ENCODE measurements around the gene COL1A1. TPM values are rescaled to one million over a fixed set of nuclear protein-coding genes. Genes with fewer than 3 reads are reported as not detected.
A peak's percentile ranks its signal among the peaks of the same experiment; 100 is the strongest.

COL1A1 gene
- total and polyA plus RNA-seq, 2 donors from 2014 or later, result 9.2 to 142 TPM

- Histone ChIP-seq H3K4me3 (ENCODE audit: low read length in 3 of 3) (peak overlapping the region; percentile 73 to 81 (median 77)), H3K36me3 (ENCODE audit: control insufficient read depth in 2 of 3, insufficient read depth in 3 of 3, low read length in 3 of 3) (no peaks in the 10 kb centered on the region), H3K4me1 (ENCODE audit: control insufficient read depth in 2 of 3, insufficient read depth in 2 of 3, low read depth in 1 of 3, low read length in 3 of 3) (peaks cover 0 to 41% (median 33%) of the 10 kb centered on the region in 3 donors), H3K27me3 (ENCODE audit: control insufficient read depth, insufficient read depth, low read length) (no peaks in the 10 kb centered on the region), H3K9me3 (ENCODE audit: control insufficient read depth in 2 of 3, insufficient read depth in 1 of 3, low read length in 3 of 3) (no peaks in the 10 kb centered on the region), H3K9ac (ENCODE audit: low read length in 3 of 3) (peak overlapping the region; percentile 26 to 54 (median 52)), H3K27ac (ENCODE audit: low read depth in 2 of 2, low read length in 2 of 2) (peak overlapping the region; percentile 81 to 91)
- FAIRE-seq, result no peak
- peak; percentile 91 to 97 (median 94) for DNase-seq
- intact Hi-C loops (cut with DNase I), result no loop called here
- TF ChIP-seq CTCF (IDR thresholded peaks at IDR 0.05; ENCODE audit: borderline replicate concordance, extremely low read depth, insufficient read depth), result peak; percentile 62
Measured at GRCh38 chr17:50151041-50151936, 50.1 kb downstream of the COL1A1 start.

GRCh38 chr17:50150354-50151040, 50.9 kb downstream of the COL1A1 start, which contains the start of gene PPP1R9B:
Gene PPP1R9B, minus strand, starts transcription at chr17:50150677. Its CDS starts 164 bp downstream, at chr17:50150513.
- peak within 1 kb of the TSS; percentile 26 to 77 (median 54) for H3K9ac ChIP-seq (ENCODE audit: low read length in 3 of 3)
- H3K4me1 ChIP-seq (ENCODE audit: control insufficient read depth in 2 of 3, insufficient read depth in 2 of 3, low read depth in 1 of 3, low read length in 3 of 3), result peaks cover 0 to 47% (median 37%) of the 10 kb centered on the region in 3 donors
- H3K9me3 ChIP-seq (ENCODE audit: control insufficient read depth in 2 of 3, insufficient read depth in 1 of 3, low read length in 3 of 3), result no peaks in the 10 kb centered on the region
- H3K27ac ChIP-seq (ENCODE audit: low read depth in 2 of 2, low read length in 2 of 2), result peak within 1 kb of the TSS; percentile 83 to 91
- no peaks in the 10 kb centered on the region for H3K36me3 ChIP-seq (ENCODE audit: control insufficient read depth in 2 of 3, insufficient read depth in 3 of 3, low read length in 3 of 3)
- no peak for FAIRE-seq
- H3K27me3 ChIP-seq (ENCODE audit: control insufficient read depth, insufficient read depth, low read length), result no peaks in the 10 kb centered on the region
- H3K4me3 ChIP-seq (ENCODE audit: low read length in 3 of 3), result peak within 1 kb of the TSS; percentile 73 to 81 (median 77)
- intact Hi-C loops (cut with DNase I), result no loop called here
- peak in 1 of 5 donors; percentile 79 for DNase-seq
- no peak for TF ChIP-seq CTCF (IDR thresholded peaks at IDR 0.05; ENCODE audit: borderline replicate concordance, extremely low read depth, insufficient read depth)

GRCh38 chr17:50149417-50150353, 51.7 kb downstream of the COL1A1 start:
- FAIRE-seq, result no peak
- Histone ChIP-seq H3K36me3 (ENCODE audit: control insufficient read depth in 2 of 3, insufficient read depth in 3 of 3, low read length in 3 of 3) (peaks cover 0 to 3% (median 3%) of the 10 kb centered on the region in 3 donors), H3K27ac (ENCODE audit: low read depth in 2 of 2, low read length in 2 of 2) (peak overlapping the region; percentile 83 to 88), H3K27me3 (ENCODE audit: control insufficient read depth, insufficient read depth, low read length) (no peaks in the 10 kb centered on the region), H3K9me3 (ENCODE audit: control insufficient read depth in 2 of 3, insufficient read depth in 1 of 3, low read length in 3 of 3) (no peaks in the 10 kb centered on the region), H3K9ac (ENCODE audit: low read length in 3 of 3) (peak overlapping the region in 2 of 3 donors; percentile 51 to 77), H3K4me1 (ENCODE audit: control insufficient read depth in 2 of 3, insufficient read depth in 2 of 3, low read depth in 1 of 3, low read length in 3 of 3) (peaks cover 0 to 49% (median 37%) of the 10 kb centered on the region in 3 donors), H3K4me3 (ENCODE audit: low read length in 3 of 3) (peak overlapping the region; percentile 48 to 62 (median 57))
- no peak for TF ChIP-seq CTCF (IDR thresholded peaks at IDR 0.05; ENCODE audit: borderline replicate concordance, extremely low read depth, insufficient read depth)
- DNase-seq, result peak in 4 of 5 donors; percentile 47 to 89 (median 72)
- intact Hi-C loops (cut with DNase I), result no loop called here
